Stimulated activated CD4-positive, alpha-beta T cell treated with anti-CD3 and anti-CD28 coated beads, Interleukin-1b, Interleukin-23, amount 100 ng/mL, for 48 hours (primary cell): Measurements from ENCODE around the gene FABP2.
"Not testable (repeated sequence)": the region's sequence is repeated elsewhere in the genome, so short reads cannot be mapped to it uniquely, and the experiment has no call there.

Experiments used
- DNase-seq: peaks from one replicate; pipeline ENCODE4 v3.0.0-alpha.2; 2020

FABP2 gene

GRCh38 chr4:119307606-119308005, 14.3 kb downstream of the FABP2 start:
- DNase-seq, result no peak

- no peak for DNase-seq
Measured at GRCh38 chr4:119304431-119304830, 17.5 kb downstream of the FABP2 start.

GRCh38 chr4:119303587-119304305, 18.2 kb downstream of the FABP2 start:
- no peak for DNase-seq

- no peak for DNase-seq
Measured at GRCh38 chr4:119302073-119302832, 19.7 kb downstream of the FABP2 start.

- DNase-seq, result peak; percentile 94
Measured at GRCh38 chr4:119300101-119300978, 21.6 kb downstream of the FABP2 start.

- DNase-seq, result no peak
Measured at GRCh38 chr4:119299741-119300100, 22.2 kb downstream of the FABP2 start.

GRCh38 chr4:119299260-119299671, 22.7 kb downstream of the FABP2 start:
- DNase-seq, result no peak

GRCh38 chr4:119297795-119298194, 24.1 kb downstream of the FABP2 start:
- DNase-seq, result no peak

- no peak for DNase-seq
Measured at GRCh38 chr4:119296356-119296755, 25.6 kb downstream of the FABP2 start.

- DNase-seq, result no peak
Measured at GRCh38 chr4:119290598-119290997, 31.3 kb downstream of the FABP2 start.

- no peak for DNase-seq
Measured at GRCh38 chr4:119289313-119289712, 32.6 kb downstream of the FABP2 start.

GRCh38 chr4:119286377-119287002, 35.4 kb downstream of the FABP2 start:
- DNase-seq, result no peak

- no peak for DNase-seq
Measured at GRCh38 chr4:119284876-119285780, 36.8 kb downstream of the FABP2 start.

GRCh38 chr4:119281393-119281792, 40.5 kb downstream of the FABP2 start:
- no peak for DNase-seq

- not testable (repeated sequence) for DNase-seq
Measured at GRCh38 chr4:119279945-119280344, 42.0 kb downstream of the FABP2 start.

GRCh38 chr4:119279541-119279940, 42.4 kb downstream of the FABP2 start:
- not testable (repeated sequence) for DNase-seq

- DNase-seq, result no peak
Measured at GRCh38 chr4:119271361-119272085, 50.4 kb downstream of the FABP2 start.

GRCh38 chr4:119268466-119268865, 53.5 kb downstream of the FABP2 start:
- no peak for DNase-seq
